Measurements from ENCODE around the gene SESTD1.

SESTD1 gene

DNA sequence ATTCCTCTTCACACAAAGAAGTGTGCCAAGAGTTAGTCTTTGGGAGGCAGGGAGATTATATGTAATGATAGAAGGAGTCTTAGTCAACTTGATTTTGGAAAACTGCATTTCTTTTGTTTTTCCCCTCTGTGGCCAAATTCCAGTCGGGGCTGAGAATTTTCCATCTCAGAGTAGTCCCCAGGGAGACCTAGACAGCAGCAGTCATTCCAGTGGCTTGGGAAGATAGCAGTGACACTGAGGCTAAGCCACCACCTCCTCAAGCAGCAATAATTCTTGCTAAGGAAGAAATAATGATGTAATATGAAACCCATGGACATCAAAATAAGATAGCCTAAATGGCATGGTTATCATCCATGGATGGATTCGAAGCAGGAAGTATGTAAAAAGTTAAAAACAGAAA is 193.7 kb downstream of the SESTD1 start:
- H3K27me3 ChIP-seq (ENCODE audit: insufficient read depth, poor library complexity, severe bottlenecking): no peaks in the 10 kb centered on the region
- H3K27ac ChIP-seq (replicated peaks): no peak overlapping the region
- TF ChIP-seq, protein P1, sequence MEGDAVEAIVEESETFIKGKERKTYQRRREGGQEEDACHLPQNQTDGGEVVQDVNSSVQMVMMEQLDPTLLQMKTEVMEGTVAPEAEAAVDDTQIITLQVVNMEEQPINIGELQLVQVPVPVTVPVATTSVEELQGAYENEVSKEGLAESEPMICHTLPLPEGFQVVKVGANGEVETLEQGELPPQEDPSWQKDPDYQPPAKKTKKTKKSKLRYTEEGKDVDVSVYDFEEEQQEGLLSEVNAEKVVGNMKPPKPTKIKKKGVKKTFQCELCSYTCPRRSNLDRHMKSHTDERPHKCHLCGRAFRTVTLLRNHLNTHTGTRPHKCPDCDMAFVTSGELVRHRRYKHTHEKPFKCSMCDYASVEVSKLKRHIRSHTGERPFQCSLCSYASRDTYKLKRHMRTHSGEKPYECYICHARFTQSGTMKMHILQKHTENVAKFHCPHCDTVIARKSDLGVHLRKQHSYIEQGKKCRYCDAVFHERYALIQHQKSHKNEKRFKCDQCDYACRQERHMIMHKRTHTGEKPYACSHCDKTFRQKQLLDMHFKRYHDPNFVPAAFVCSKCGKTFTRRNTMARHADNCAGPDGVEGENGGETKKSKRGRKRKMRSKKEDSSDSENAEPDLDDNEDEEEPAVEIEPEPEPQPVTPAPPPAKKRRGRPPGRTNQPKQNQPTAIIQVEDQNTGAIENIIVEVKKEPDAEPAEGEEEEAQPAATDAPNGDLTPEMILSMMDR (IDR thresholded peaks at IDR 0.05; ENCODE audit: insufficient read depth, low read length): no peak
- TF ChIP-seq, protein P2, sequence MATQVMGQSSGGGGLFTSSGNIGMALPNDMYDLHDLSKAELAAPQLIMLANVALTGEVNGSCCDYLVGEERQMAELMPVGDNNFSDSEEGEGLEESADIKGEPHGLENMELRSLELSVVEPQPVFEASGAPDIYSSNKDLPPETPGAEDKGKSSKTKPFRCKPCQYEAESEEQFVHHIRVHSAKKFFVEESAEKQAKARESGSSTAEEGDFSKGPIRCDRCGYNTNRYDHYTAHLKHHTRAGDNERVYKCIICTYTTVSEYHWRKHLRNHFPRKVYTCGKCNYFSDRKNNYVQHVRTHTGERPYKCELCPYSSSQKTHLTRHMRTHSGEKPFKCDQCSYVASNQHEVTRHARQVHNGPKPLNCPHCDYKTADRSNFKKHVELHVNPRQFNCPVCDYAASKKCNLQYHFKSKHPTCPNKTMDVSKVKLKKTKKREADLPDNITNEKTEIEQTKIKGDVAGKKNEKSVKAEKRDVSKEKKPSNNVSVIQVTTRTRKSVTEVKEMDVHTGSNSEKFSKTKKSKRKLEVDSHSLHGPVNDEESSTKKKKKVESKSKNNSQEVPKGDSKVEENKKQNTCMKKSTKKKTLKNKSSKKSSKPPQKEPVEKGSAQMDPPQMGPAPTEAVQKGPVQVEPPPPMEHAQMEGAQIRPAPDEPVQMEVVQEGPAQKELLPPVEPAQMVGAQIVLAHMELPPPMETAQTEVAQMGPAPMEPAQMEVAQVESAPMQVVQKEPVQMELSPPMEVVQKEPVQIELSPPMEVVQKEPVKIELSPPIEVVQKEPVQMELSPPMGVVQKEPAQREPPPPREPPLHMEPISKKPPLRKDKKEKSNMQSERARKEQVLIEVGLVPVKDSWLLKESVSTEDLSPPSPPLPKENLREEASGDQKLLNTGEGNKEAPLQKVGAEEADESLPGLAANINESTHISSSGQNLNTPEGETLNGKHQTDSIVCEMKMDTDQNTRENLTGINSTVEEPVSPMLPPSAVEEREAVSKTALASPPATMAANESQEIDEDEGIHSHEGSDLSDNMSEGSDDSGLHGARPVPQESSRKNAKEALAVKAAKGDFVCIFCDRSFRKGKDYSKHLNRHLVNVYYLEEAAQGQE (IDR thresholded peaks at IDR 0.05; ENCODE audit: insufficient replicate concordance, low read depth): no peak
- no peak for TF ChIP-seq GABPA (IDR thresholded peaks at IDR 0.05; ENCODE audit: low read depth)
- TF ChIP-seq SPI1 (IDR thresholded peaks at IDR 0.05; ENCODE audit: borderline replicate concordance, low read depth): no peak
- no peak for TF ChIP-seq POLR2AphosphoS5 (IDR thresholded peaks at IDR 0.05; ENCODE audit: low read depth)
- no peak overlapping the region for H3K4me3 ChIP-seq (replicated peaks; ENCODE audit: insufficient read depth, low read length)
- no peak for DNase-seq (ENCODE audit: low read depth in 1 of 2, low spot score in 1 of 2)

DNA sequence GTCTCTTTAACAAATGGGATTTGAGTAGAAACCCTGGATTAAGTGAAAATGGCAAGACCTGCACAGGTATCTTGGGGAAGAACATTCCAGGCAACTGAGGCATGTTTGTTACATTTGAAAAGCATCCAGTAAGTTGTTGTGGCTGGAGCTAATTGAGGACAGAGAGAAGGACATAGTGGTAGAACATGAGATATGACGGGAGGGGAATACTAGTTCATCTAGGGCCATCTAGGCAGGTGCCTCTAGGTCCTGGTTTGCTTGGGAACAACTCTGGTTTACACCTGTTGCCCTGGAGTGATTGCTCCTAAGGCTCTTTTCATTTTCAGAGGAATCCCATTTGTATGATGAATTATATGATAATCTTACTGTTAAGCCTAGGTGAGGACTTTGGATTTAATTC is 194.9 kb downstream of the SESTD1 start:
- H3K4me3 ChIP-seq (replicated peaks; ENCODE audit: insufficient read depth, low read length): no peak overlapping the region
- no peak for DNase-seq (ENCODE audit: low read depth in 1 of 2, low spot score in 1 of 2)
- no peak overlapping the region for H3K27ac ChIP-seq (replicated peaks)
- TF ChIP-seq POLR2AphosphoS5 (IDR thresholded peaks at IDR 0.05; ENCODE audit: low read depth) (no peak), GABPA (IDR thresholded peaks at IDR 0.05; ENCODE audit: low read depth) (no peak), SPI1 (IDR thresholded peaks at IDR 0.05; ENCODE audit: borderline replicate concordance, low read depth) (no peak)
- TF ChIP-seq, protein P2 (IDR thresholded peaks at IDR 0.05; ENCODE audit: insufficient replicate concordance, low read depth): no peak
- TF ChIP-seq, protein P1 (IDR thresholded peaks at IDR 0.05; ENCODE audit: insufficient read depth, low read length): no peak
- H3K27me3 ChIP-seq (ENCODE audit: insufficient read depth, poor library complexity, severe bottlenecking): no peaks in the 10 kb centered on the region

GRCh38 chr2:179068991-179069643 is 195.5 kb downstream of the SESTD1 start:
- DNase-seq (ENCODE audit: low read depth in 1 of 2, low spot score in 1 of 2): no peak
- no peaks in the 10 kb centered on the region for H3K27me3 ChIP-seq (ENCODE audit: insufficient read depth, poor library complexity, severe bottlenecking)
- no peak overlapping the region for H3K4me3 ChIP-seq (replicated peaks; ENCODE audit: insufficient read depth, low read length)

More at GRCh38 chr2:179068991-179069643, 195.5 kb downstream of the SESTD1 start:
- TF ChIP-seq, protein P1 (IDR thresholded peaks at IDR 0.05; ENCODE audit: insufficient read depth, low read length): no peak
- TF ChIP-seq POLR2AphosphoS5 (IDR thresholded peaks at IDR 0.05; ENCODE audit: low read depth): no peak
- TF ChIP-seq, protein P2 (IDR thresholded peaks at IDR 0.05; ENCODE audit: insufficient replicate concordance, low read depth): no peak
- no peak for TF ChIP-seq GABPA (IDR thresholded peaks at IDR 0.05; ENCODE audit: low read depth)
- TF ChIP-seq SPI1 (IDR thresholded peaks at IDR 0.05; ENCODE audit: borderline replicate concordance, low read depth): no peak
- H3K27ac ChIP-seq (replicated peaks): no peak overlapping the region

Data from HL-60 (cell line).